DND-41 (cell line): Measurements from ENCODE around the gene SRGAP3.

Source experiments
- ATAC-seq: fragments of 200-7000 bp; cut with Tn5 transposase; 3 replicates; pipeline ENCODE4 v1.9.1; 2021; ENCODE audit warnings: low read depth; ENCODE audit not compliant: insufficient read depth
- DNase-seq: peaks from one replicate; pipeline ENCODE4 v3.0.0-alpha.2; 2020
- H2AFZ ChIP-seq: 2 replicates; pipeline ENCODE4 v1.6.0; 2012; ENCODE audit warnings: low read depth, low read length
- H3K27ac ChIP-seq: 2 replicates; pipeline ENCODE4 v1.5.1; 2012; ENCODE audit warnings: low read length, inconsistent platforms
- H3K27me3 ChIP-seq: fragments of 200-600 bp; sonication (generic); 2 replicates; pipeline ENCODE4 v1.6.0; 2012; ENCODE audit warnings: low read length, mild to moderate bottlenecking, inconsistent platforms; ENCODE audit not compliant: insufficient read depth, poor library complexity
- H3K36me3 ChIP-seq: 2 replicates; pipeline ENCODE4 v1.5.1; 2012; ENCODE audit warnings: low read length, inconsistent platforms; ENCODE audit not compliant: insufficient read depth
- H3K4me1 ChIP-seq: 2 replicates; pipeline ENCODE4 v1.5.1; 2012; ENCODE audit warnings: mild to moderate bottlenecking, low read length; ENCODE audit not compliant: insufficient read depth
- H3K4me2 ChIP-seq: 2 replicates; pipeline ENCODE4 v1.6.0; 2012; ENCODE audit warnings: mild to moderate bottlenecking, moderate library complexity, low read length, inconsistent platforms; ENCODE audit not compliant: insufficient read depth
- H3K4me3 ChIP-seq, 2 experiments: fragments of 200-600 bp in 1 of 2; shearing (Covaris generic) in 1 of 2; 2 replicates each; pipeline ENCODE4 v1.5.1; 2012 to 2016; ENCODE audit warnings: inconsistent platforms in 2 of 2, low read length in 2 of 2, mild to moderate bottlenecking in 2 of 2, low read depth in 1 of 2, moderate library complexity in 1 of 2
- H3K79me2 ChIP-seq: 2 replicates; pipeline ENCODE4 v1.6.0; 2012; ENCODE audit warnings: low read length, inconsistent platforms; ENCODE audit not compliant: insufficient read depth
- H3K9ac ChIP-seq: 2 replicates; pipeline ENCODE4 v1.6.0; 2012; ENCODE audit warnings: low read depth, mild to moderate bottlenecking, inconsistent platforms, low read length, moderate library complexity
- H3K9me3 ChIP-seq: 2 replicates; pipeline ENCODE4 v1.5.1; 2012; ENCODE audit warnings: low read length, moderate library complexity, mild to moderate bottlenecking, inconsistent platforms; ENCODE audit not compliant: insufficient read depth, severe bottlenecking
- H4K20me1 ChIP-seq: 2 replicates; pipeline ENCODE4 v1.6.0; 2012; ENCODE audit warnings: low read length; ENCODE audit not compliant: insufficient read depth
- EZH2 ChIP-seq: IDR thresholded peaks from 3 replicates; pipeline ENCODE4 v1.6.1; 2012; ENCODE audit warnings: borderline replicate concordance, low read depth, mild to moderate bottlenecking, moderate library complexity, low read length, inconsistent platforms; ENCODE audit not compliant: severe bottlenecking
- TF ChIP-seq, protein P1 (sequence below): IDR thresholded peaks from 2 replicates; pipeline ENCODE4 v1.5.1; 2012; ENCODE audit warnings: borderline replicate concordance, low read length, moderate library complexity, mild to moderate bottlenecking; ENCODE audit not compliant: poor library complexity, severe bottlenecking; ENCODE audit errors: extremely low read depth

Gene SRGAP3

DNA sequence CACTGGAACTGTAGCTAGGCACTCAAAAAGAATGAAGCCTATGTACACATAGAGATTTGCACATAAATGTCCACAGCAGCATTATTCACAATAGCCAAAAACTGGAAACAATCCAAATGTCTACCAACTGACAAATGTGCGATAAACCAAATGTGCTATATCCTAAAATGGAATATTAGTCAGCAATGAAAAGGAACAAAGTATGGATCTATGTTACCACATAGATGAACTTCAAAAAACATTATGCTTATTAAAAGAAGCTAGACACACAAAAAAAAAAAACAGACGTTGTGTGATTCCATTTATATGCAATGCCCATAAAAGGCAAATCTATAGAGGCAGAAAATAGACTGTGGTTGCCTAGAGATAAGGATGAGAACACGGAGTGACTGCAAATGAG lies 39.7 kb downstream of the SRGAP3 start:
- Histone ChIP-seq H2AFZ (no peak overlapping the region), H3K79me2 (no peaks in the 10 kb centered on the region), H3K4me3 (no peak overlapping the region), H3K9ac (no peak overlapping the region), H3K27me3 (no peaks in the 10 kb centered on the region), H3K4me2 (no peak overlapping the region), H3K4me1 (no peaks in the 10 kb centered on the region), H3K9me3 (no peaks in the 10 kb centered on the region), H3K36me3 (no peaks in the 10 kb centered on the region), H3K27ac (no peak overlapping the region), H4K20me1 (no peaks in the 10 kb centered on the region)
- ATAC-seq = no peak
- no peak for TF ChIP-seq EZH2
- TF ChIP-seq, protein P1, sequence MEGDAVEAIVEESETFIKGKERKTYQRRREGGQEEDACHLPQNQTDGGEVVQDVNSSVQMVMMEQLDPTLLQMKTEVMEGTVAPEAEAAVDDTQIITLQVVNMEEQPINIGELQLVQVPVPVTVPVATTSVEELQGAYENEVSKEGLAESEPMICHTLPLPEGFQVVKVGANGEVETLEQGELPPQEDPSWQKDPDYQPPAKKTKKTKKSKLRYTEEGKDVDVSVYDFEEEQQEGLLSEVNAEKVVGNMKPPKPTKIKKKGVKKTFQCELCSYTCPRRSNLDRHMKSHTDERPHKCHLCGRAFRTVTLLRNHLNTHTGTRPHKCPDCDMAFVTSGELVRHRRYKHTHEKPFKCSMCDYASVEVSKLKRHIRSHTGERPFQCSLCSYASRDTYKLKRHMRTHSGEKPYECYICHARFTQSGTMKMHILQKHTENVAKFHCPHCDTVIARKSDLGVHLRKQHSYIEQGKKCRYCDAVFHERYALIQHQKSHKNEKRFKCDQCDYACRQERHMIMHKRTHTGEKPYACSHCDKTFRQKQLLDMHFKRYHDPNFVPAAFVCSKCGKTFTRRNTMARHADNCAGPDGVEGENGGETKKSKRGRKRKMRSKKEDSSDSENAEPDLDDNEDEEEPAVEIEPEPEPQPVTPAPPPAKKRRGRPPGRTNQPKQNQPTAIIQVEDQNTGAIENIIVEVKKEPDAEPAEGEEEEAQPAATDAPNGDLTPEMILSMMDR = no peak
- no peak for DNase-seq

GRCh38 chr3:9208605-9209152 lies 40.8 kb downstream of the SRGAP3 start:
- Histone ChIP-seq H3K79me2 (no peaks in the 10 kb centered on the region), H3K36me3 (no peaks in the 10 kb centered on the region), H3K27ac (no peak overlapping the region), H2AFZ (no peak overlapping the region), H4K20me1 (no peaks in the 10 kb centered on the region), H3K9ac (no peak overlapping the region), H3K4me2 (no peak overlapping the region), H3K27me3 (no peaks in the 10 kb centered on the region), H3K4me1 (no peaks in the 10 kb centered on the region), H3K9me3 (no peaks in the 10 kb centered on the region), H3K4me3 (no peak overlapping the region)
- DNase-seq (no peak), ATAC-seq (no peak)
- TF ChIP-seq, protein P1 = no peak
- no peak for TF ChIP-seq EZH2

GRCh38 chr3:9207116-9207763 lies 42.2 kb downstream of the SRGAP3 start:
- no peaks in the 10 kb centered on the region for H3K27me3 ChIP-seq
- H3K27ac ChIP-seq = no peak overlapping the region
- no peak overlapping the region for H3K9ac ChIP-seq
- ATAC-seq = no peak
- H3K4me3 ChIP-seq = no peak overlapping the region
- H3K4me2 ChIP-seq = no peak overlapping the region
- H4K20me1 ChIP-seq = no peaks in the 10 kb centered on the region
- TF ChIP-seq, protein P1 = no peak
- TF ChIP-seq EZH2 = no peak
- no peaks in the 10 kb centered on the region for H3K79me2 ChIP-seq
- H3K4me1 ChIP-seq = no peaks in the 10 kb centered on the region
- no peak overlapping the region; the same call in 1 of the 2 replicates for H2AFZ ChIP-seq
- no peaks in the 10 kb centered on the region for H3K36me3 ChIP-seq
- DNase-seq = no peak
- no peaks in the 10 kb centered on the region for H3K9me3 ChIP-seq
